Spleen (tissue), 11 donors: ENCODE data around the gene HOMER3. TPM values are rescaled to one million over a fixed set of nuclear protein-coding genes. Genes with fewer than 3 reads are reported as not detected.

Source experiments
- DNase-seq: peaks from one replicate; pipeline ENCODE4 v3.0.0-alpha.2; 2020
- H3K27ac ChIP-seq, 8 donors: fragments of 200-600 bp; sonication (generic) in 7 of 8; 1 replicate in 4 of 8; 2 replicates in 4 of 8; pipeline versions ENCODE4 v1.5.0 to v1.8.0; 2016 to 2021; ENCODE audit warnings: inconsistent platforms in 4 of 8, mild to moderate bottlenecking in 4 of 8, moderate library complexity in 1 of 8
- H3K27me3 ChIP-seq, 7 donors: fragments of 200-600 bp; sonication (generic) in 6 of 7; replicated peaks in 1 of 7; 1 replicate in 4 of 7; 2 replicates in 3 of 7; pipeline versions ENCODE4 v1.5.0 to v1.8.0; 2016 to 2021; ENCODE audit warnings: inconsistent platforms in 3 of 7, mild to moderate bottlenecking in 1 of 7
- H3K36me3 ChIP-seq, 6 donors: fragments of 200-600 bp; sonication (generic) in 5 of 6; 1 replicate in 4 of 6; 2 replicates in 2 of 6; pipeline versions ENCODE4 v1.5.0 to v1.8.0; 2016 to 2021; ENCODE audit warnings: inconsistent platforms in 2 of 6
- H3K4me1 ChIP-seq, 6 donors: fragments of 200-600 bp; sonication (generic) in 5 of 6; 1 replicate in 3 of 6; 2 replicates in 3 of 6; pipeline versions ENCODE4 v1.5.0 to v1.8.0; 2016 to 2021; ENCODE audit warnings: inconsistent platforms in 3 of 6
- H3K4me3 ChIP-seq, 8 donors: fragments of 200-600 bp; sonication (generic) in 7 of 8; 1 replicate in 4 of 8; 2 replicates in 4 of 8; pipeline versions ENCODE4 v1.5.0 to v1.8.0; 2016 to 2021; ENCODE audit warnings: inconsistent platforms in 4 of 8, mild to moderate bottlenecking in 4 of 8, moderate library complexity in 2 of 8
- H3K9me3 ChIP-seq, 8 donors: fragments of 200-600 bp; sonication (generic) in 7 of 8; 1 replicate in 4 of 8; 2 replicates in 4 of 8; pipeline versions ENCODE4 v1.5.0 to v1.8.0; 2016 to 2021; ENCODE audit warnings: inconsistent platforms in 4 of 8
- CTCF ChIP-seq, 11 experiments: fragments of 200-600 bp in 7 of 11; fragments of 450-650 bp in 4 of 11; sonication (generic) in 4 of 11; IDR thresholded peaks in 8 of 11; conservative IDR thresholded peaks in 3 of 11; 1 replicate in 7 of 11; 2 replicates in 4 of 11; pipeline versions ENCODE4 v1.4.0 to v1.8.0; 2016 to 2021; ENCODE audit warnings: antibody characterized with exemption in 11 of 11, inconsistent platforms in 4 of 11, mild to moderate bottlenecking in 1 of 11
- POLR2A ChIP-seq, 3 donors: fragments of 450-650 bp; IDR thresholded peaks; one replicate each; pipeline ENCODE4 v1.5.1; 2017; ENCODE audit warnings: antibody characterized with exemption in 3 of 3, mild to moderate bottlenecking in 1 of 3
- POLR2AphosphoS5 ChIP-seq, 3 donors: sonication (generic); formaldehyde crosslinking; IDR thresholded peaks; one replicate each; pipeline ENCODE4 v1.5.1; 2017; ENCODE audit warnings: antibody characterized with exemption in 3 of 3
- WGBS, 5 donors: extraction: QIAGEN DNeasy Blood & Tissue Kit in 3 of 5; methylation state at CpG; one replicate each; pipeline versions ENCODE4 v1.1.5 to v1.1.7; 2013 to 2018; 5-methylcytosine and 5-hydroxymethylcytosine counted together
- intact Hi-C: fragments of 100-400 bp; cut with DNase I; formaldehyde crosslinking; loops from one replicate; pipeline ENCODE4 v1.15.0; 2023; ENCODE audit warnings: low total_unique reads
- polyA plus RNA-seq, 3 donors: library from polyadenylated mRNA; stranded (reverse); fragments of 200-250 nt; gene quantifications; one replicate each; pipeline ENCODE4 v1.2.1, GENCODE V29; 2013
- total RNA-seq, 7 donors: library from RNA; depleted of rRNA in 3 of 7; stranded (reverse); fragments of >200 nt in 3 of 7; fragmentation: NEBNext Ultra II Directional in 4 of 7; extraction: Animal tissue kit (Norgen Biotek cat#: 25700) in 4 of 7; gene quantifications; one replicate each; pipeline versions ENCODE4 v1.1.0 to v1.2.1, GENCODE V29; 2016 to 2021
- donor health status: healthy with polysubstance abuse.
- donor health status: DM: no; HTN: no; CAD: no; lungs with moderate emphysema.
- donor health status: DM: no; HTN: no; CAD: no.
- donor health status: Bipolar disorder and iron deficiency.
- donor health status: healthy.
- donor health status: DM: no; HTN: no; CAD: no.
- donor health status: DM: yes; HTN: yes; CAD: no.

HOMER3 gene
- total and polyA plus RNA-seq, 10 donors = 22.4 to 279 (median 86.5) TPM

- 79 to 87% (median 86%) methylated on average over 7 of the region's 7 CpGs for WGBS, 5 donors
- intact Hi-C loops = no loop called here
- TF ChIP-seq CTCF (IDR thresholded peaks at IDR 0.05 in 8 of 11, conservative IDR thresholded peaks at IDR 0.05 in 3 of 11) = no peak
- no peak for TF ChIP-seq POLR2A (IDR thresholded peaks at IDR 0.05)
- TF ChIP-seq POLR2AphosphoS5 (IDR thresholded peaks at IDR 0.05) = no peak
- DNase-seq = no peak
- Histone ChIP-seq H3K9me3 (no peaks in the 10 kb centered on the region), H3K4me1 (peaks cover 0 to 31% (median 9%) of the 10 kb centered on the region in 6 donors), H3K4me3 (no peak overlapping the region), H3K27ac (peak overlapping the region in 1 of 8 donors; percentile 21), H3K27me3 (peaks cover 0 to 37% (median 0%) of the 10 kb centered on the region in 7 donors), H3K36me3 (no peaks in the 10 kb centered on the region)
Measured at GRCh38 chr19:18980432-18981020, 39.5 kb upstream of the HOMER3 start.

GRCh38 chr19:18978616-18979015 is 37.6 kb upstream of the HOMER3 start:
- Histone ChIP-seq H3K27me3 (peaks cover 0 to 19% (median 0%) of the 10 kb centered on the region in 7 donors), H3K27ac (peak overlapping the region in 5 of 8 donors; percentile 29 to 72 (median 66)), H3K4me3 (no peak overlapping the region), H3K36me3 (no peaks in the 10 kb centered on the region), H3K9me3 (no peaks in the 10 kb centered on the region), H3K4me1 (peaks cover 0 to 23% (median 0%) of the 10 kb centered on the region in 6 donors)
- TF ChIP-seq POLR2AphosphoS5 (IDR thresholded peaks at IDR 0.05) (no peak), CTCF (IDR thresholded peaks at IDR 0.05 in 8 of 11, conservative IDR thresholded peaks at IDR 0.05 in 3 of 11) (no peak), POLR2A (IDR thresholded peaks at IDR 0.05) (no peak)
- DNase-seq = no peak
- intact Hi-C loops = no loop called here
- 44 to 76% (median 59%) methylated on average over 7 of the region's 7 CpGs for WGBS, 5 donors

- DNase-seq = no peak
- TF ChIP-seq CTCF (IDR thresholded peaks at IDR 0.05 in 8 of 11, conservative IDR thresholded peaks at IDR 0.05 in 3 of 11) = no peak
- no peak for TF ChIP-seq POLR2A (IDR thresholded peaks at IDR 0.05)
- TF ChIP-seq POLR2AphosphoS5 (IDR thresholded peaks at IDR 0.05) = no peak
- no peak overlapping the region for H3K27ac ChIP-seq
- no peak overlapping the region for H3K4me3 ChIP-seq
- H3K36me3 ChIP-seq = no peaks in the 10 kb centered on the region
- intact Hi-C loops = no loop called here
- peaks cover 0 to 51% (median 21%) of the 10 kb centered on the region in 6 donors for H3K4me1 ChIP-seq
- peaks cover 0 to 15% (median 0%) of the 10 kb centered on the region in 7 donors for H3K27me3 ChIP-seq
- 65 to 80% (median 69%) methylated on average over 10 of the region's 10 CpGs for WGBS, 5 donors
- H3K9me3 ChIP-seq = no peaks in the 10 kb centered on the region
Measured at GRCh38 chr19:18975869-18976268, 34.9 kb upstream of the HOMER3 start.

- 92 to 98% (median 97%) methylated on average over 3 of the region's 3 CpGs for WGBS, 5 donors
- DNase-seq = no peak
- TF ChIP-seq POLR2A (IDR thresholded peaks at IDR 0.05) (no peak), CTCF (IDR thresholded peaks at IDR 0.05 in 8 of 11, conservative IDR thresholded peaks at IDR 0.05 in 3 of 11) (no peak), POLR2AphosphoS5 (IDR thresholded peaks at IDR 0.05) (no peak)
- Histone ChIP-seq H3K9me3 (no peaks in the 10 kb centered on the region), H3K4me1 (peaks cover 0 to 59% (median 25%) of the 10 kb centered on the region in 6 donors), H3K4me3 (no peak overlapping the region), H3K36me3 (no peaks in the 10 kb centered on the region), H3K27ac (peak overlapping the region in 2 of 8 donors; percentile 26 to 88), H3K27me3 (peaks cover 0 to 15% (median 0%) of the 10 kb centered on the region in 7 donors)
- intact Hi-C loops = no loop called here
Measured at GRCh38 chr19:18975011-18975410, 34.0 kb upstream of the HOMER3 start.
